BLaER1 (cell line): ENCODE measurements around the gene PHF23.

Experiments
- H3K27ac ChIP-seq: shearing (Covaris generic); formaldehyde crosslinking; 2 replicates; pipeline ENCODE4 v1.8.1; 2022
- H3K27me3 ChIP-seq: shearing (Covaris generic); formaldehyde crosslinking; 2 replicates; pipeline ENCODE4 v1.8.1; 2022
- H3K36me3 ChIP-seq: shearing (Covaris generic); formaldehyde crosslinking; 2 replicates; pipeline ENCODE4 v1.8.1; 2022
- H3K4me1 ChIP-seq: shearing (Covaris generic); formaldehyde crosslinking; 2 replicates; pipeline ENCODE4 v1.8.1; 2022
- H3K4me2 ChIP-seq: shearing (Covaris generic); formaldehyde crosslinking; 2 replicates; pipeline ENCODE4 v1.8.1; 2022
- H3K4me3 ChIP-seq: shearing (Covaris generic); formaldehyde crosslinking; 2 replicates; pipeline ENCODE4 v1.8.1; 2022
- H3K9ac ChIP-seq: shearing (Covaris generic); formaldehyde crosslinking; 2 replicates; pipeline ENCODE4 v1.8.1; 2022
- H3K9me3 ChIP-seq: shearing (Covaris generic); formaldehyde crosslinking; 2 replicates; pipeline ENCODE4 v1.8.1; 2022
- H4K20me1 ChIP-seq: shearing (Covaris generic); formaldehyde crosslinking; 2 replicates; pipeline ENCODE4 v1.8.1; 2022
- Cebpa-rat ChIP-seq: shearing (Covaris generic); IDR thresholded peaks from 2 replicates; pipeline ENCODE4 v1.8.1; 2022

The PHF23 gene

GRCh38 chr17:7221278-7222092 is 17.8 kb downstream of the PHF23 start:
- H3K9me3 ChIP-seq, result no peaks in the 10 kb centered on the region
- no peaks in the 10 kb centered on the region for H3K27me3 ChIP-seq
- peak overlapping the region; percentile 99 for H3K4me2 ChIP-seq
- H3K27ac ChIP-seq, result no peak overlapping the region; the same call in 1 of the 2 replicates
- H4K20me1 ChIP-seq, result peaks cover 56% of the 10 kb centered on the region
- H3K4me3 ChIP-seq, result peak overlapping the region; percentile 99; the same call in 1 of the 2 replicates
- peaks cover 49% of the 10 kb centered on the region for H3K4me1 ChIP-seq
- H3K36me3 ChIP-seq, result peaks cover 54% of the 10 kb centered on the region
- no peak for TF ChIP-seq Cebpa-rat
- peak overlapping the region; percentile 94 for H3K9ac ChIP-seq

DNA sequence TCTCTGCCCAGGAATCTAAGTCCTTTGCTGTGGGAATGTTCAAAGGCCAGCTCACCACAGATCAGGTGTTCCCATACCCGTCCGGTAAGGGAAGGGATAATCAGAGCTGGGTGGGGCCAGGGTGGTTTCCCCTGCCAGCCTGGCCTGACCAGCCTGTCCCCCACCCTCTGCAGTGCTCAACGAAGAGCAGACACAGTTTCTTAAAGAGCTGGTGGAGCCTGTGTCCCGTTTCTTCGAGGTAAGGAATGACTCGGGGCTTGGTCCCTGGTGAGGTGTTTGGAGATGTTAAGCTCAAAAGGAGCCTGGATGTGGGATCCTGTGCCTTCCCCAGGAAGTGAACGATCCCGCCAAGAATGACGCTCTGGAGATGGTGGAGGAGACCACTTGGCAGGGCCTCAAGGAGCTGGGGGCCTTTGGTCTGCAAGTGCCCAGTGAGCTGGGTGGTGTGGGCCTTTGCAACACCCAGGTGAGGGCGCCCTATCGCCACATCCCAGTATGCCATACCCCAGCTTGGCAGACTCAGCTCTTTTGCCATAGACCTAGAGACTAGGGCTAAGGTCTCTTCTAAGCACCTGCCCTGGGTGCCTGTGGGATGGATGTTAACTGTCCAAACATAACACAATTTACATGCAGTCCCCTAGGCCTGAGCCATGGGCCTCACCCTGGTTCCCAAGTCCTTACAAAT is 18.5 kb downstream of the PHF23 start:
- peak overlapping the region; percentile 94 for H3K9ac ChIP-seq
- no peaks in the 10 kb centered on the region for H3K9me3 ChIP-seq
- H3K27me3 ChIP-seq, result no peaks in the 10 kb centered on the region
- H3K36me3 ChIP-seq, result peaks cover 46% of the 10 kb centered on the region
- H3K4me2 ChIP-seq, result peak overlapping the region; percentile 99
- H3K4me3 ChIP-seq, result peak overlapping the region; percentile 99
- TF ChIP-seq Cebpa-rat, result no peak
- peaks cover 59% of the 10 kb centered on the region for H4K20me1 ChIP-seq
- peaks cover 56% of the 10 kb centered on the region for H3K4me1 ChIP-seq
- H3K27ac ChIP-seq, result peak overlapping the region; percentile 92

DNA sequence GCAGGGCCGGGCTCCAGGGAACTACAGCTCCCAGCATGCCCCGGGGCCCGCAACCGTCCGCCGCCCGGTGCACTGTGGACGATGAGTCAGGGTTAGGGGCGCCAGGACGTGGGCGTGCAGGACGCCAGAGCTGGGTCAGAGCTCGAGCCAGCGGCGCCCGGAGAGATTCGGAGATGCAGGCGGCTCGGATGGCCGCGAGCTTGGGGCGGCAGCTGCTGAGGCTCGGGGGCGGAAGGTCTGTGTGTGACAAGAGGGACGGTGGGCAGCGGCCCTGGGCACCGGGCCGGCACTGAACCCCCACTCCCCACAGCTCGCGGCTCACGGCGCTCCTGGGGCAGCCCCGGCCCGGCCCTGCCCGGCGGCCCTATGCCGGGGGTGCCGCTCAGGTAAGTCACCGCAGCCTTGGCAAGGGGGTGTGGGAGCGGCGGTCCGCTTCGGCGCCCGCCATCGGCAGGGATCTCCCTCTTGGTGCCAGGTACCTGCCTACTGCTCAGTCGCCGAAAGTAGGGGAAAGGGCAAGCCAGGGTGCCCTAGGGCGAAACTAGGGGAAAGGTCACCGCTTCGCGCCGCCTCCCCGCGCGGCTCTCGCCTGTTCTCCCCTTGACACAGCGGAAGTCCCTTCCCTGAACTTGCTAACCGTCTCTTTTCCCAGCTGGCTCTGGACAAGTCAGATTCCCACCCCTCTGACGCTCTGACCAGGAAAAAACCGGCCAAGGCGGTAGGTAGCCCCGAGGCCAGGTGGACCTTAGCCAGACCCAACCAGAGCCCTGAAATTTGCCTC is 19.3 kb downstream of the PHF23 start, which contains the start of the genes ACADVL and DLG4:
Gene ACADVL (plus strand): TSS at position 127 of the 781 bp plus-strand sequence. CDS start 47 bp downstream, at position 174.
Gene DLG4 (minus strand): TSS at position 25 of the 781 bp plus-strand sequence.
- Histone ChIP-seq H3K4me2 (peak within 1 kb of the TSS; percentile 99), H3K36me3 (peaks cover 39% of the 10 kb centered on the region), H3K9me3 (no peaks in the 10 kb centered on the region), H3K9ac (peak within 1 kb of the TSS; percentile 94), H3K4me1 (peaks cover 62% of the 10 kb centered on the region), H3K27ac (peak within 1 kb of the TSS; percentile 92), H3K4me3 (peak within 1 kb of the TSS; percentile 99), H4K20me1 (peaks cover 58% of the 10 kb centered on the region), H3K27me3 (no peaks in the 10 kb centered on the region)
- TF ChIP-seq Cebpa-rat, result no peak

GRCh38 chr17:7219229-7219811 is 19.9 kb downstream of the PHF23 start:
- peak overlapping the region; percentile 92 for H3K27ac ChIP-seq
- H3K9me3 ChIP-seq, result no peaks in the 10 kb centered on the region
- peaks cover 66% of the 10 kb centered on the region for H3K4me1 ChIP-seq

DNA sequence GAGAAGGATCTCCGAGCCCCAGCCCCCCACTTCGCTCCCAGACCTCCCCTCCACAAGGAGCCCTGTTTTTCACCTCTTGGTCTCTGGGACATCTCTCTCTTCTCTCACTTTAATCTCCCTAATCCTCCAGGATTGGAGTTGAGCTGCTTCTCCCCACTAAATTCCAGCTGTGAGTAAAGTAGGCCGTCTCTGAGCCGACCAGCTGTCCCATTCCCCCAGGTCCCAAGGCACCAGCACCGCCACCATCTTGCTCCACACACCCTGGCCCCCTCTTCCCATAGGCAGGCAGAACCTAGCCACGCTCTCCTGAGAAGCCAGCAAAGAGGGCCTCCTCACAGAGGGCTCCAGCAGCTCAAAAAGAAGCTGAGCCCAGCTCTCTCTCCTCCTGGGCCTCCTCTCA is 20.5 kb downstream of the PHF23 start:
- Histone ChIP-seq H3K9ac (peak overlapping the region; percentile 94), H3K27me3 (no peaks in the 10 kb centered on the region), H3K36me3 (peaks cover 28% of the 10 kb centered on the region), H4K20me1 (peaks cover 62% of the 10 kb centered on the region), H3K27ac (peak overlapping the region; percentile 92), H3K4me1 (peaks cover 70% of the 10 kb centered on the region), H3K9me3 (no peaks in the 10 kb centered on the region), H3K4me2 (peak overlapping the region; percentile 99), H3K4me3 (peak overlapping the region; percentile 99; the same call in 1 of the 2 replicates)
- TF ChIP-seq Cebpa-rat, result no peak

More at GRCh38 chr17:7219229-7219811, 19.9 kb downstream of the PHF23 start:
- Histone ChIP-seq H3K9ac (peak overlapping the region; percentile 94), H3K4me2 (peak overlapping the region; percentile 99), H3K27me3 (no peaks in the 10 kb centered on the region), H3K36me3 (peaks cover 33% of the 10 kb centered on the region), H4K20me1 (peaks cover 62% of the 10 kb centered on the region), H3K4me3 (peak overlapping the region; percentile 99)
- no peak for TF ChIP-seq Cebpa-rat

DNA sequence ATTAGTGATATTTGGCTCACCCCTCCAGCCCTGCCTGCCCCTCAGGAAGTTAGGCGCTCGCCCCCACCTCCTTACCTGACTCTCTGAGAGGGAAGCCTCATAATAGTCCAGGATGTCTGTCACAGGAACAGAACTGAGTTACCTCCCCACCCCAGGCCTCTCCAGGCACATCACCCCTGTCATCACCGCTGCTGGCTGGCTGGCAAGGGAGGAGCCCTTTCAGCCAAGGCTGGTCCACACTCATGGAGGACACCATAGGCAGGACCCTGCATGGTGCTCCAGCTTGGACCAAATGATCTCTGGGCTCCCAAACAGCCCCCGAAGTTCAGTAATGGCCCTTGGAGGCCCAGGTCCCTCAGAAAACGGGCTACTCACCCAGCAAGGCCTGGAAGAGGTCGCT is 21.1 kb downstream of the PHF23 start:
- Histone ChIP-seq H3K27me3 (no peaks in the 10 kb centered on the region), H3K9ac (peak overlapping the region; percentile 94), H3K4me2 (peak overlapping the region; percentile 99), H4K20me1 (peaks cover 62% of the 10 kb centered on the region), H3K27ac (peak overlapping the region; percentile 92), H3K4me1 (peaks cover 71% of the 10 kb centered on the region), H3K36me3 (peaks cover 22% of the 10 kb centered on the region), H3K4me3 (peak overlapping the region; percentile 67), H3K9me3 (no peaks in the 10 kb centered on the region)
- no peak for TF ChIP-seq Cebpa-rat

GRCh38 chr17:7217113-7217987 is 21.9 kb downstream of the PHF23 start:
- Histone ChIP-seq H3K4me3 (peak overlapping the region; percentile 71), H4K20me1 (peaks cover 56% of the 10 kb centered on the region), H3K4me1 (peaks cover 78% of the 10 kb centered on the region), H3K36me3 (peaks cover 14% of the 10 kb centered on the region), H3K27ac (peak overlapping the region; percentile 92), H3K9ac (peak overlapping the region; percentile 94), H3K27me3 (no peaks in the 10 kb centered on the region), H3K4me2 (peak overlapping the region; percentile 99), H3K9me3 (no peaks in the 10 kb centered on the region)
- no peak for TF ChIP-seq Cebpa-rat
